GM13977 (cell line): ENCODE results near the gene TRAF6.
"Not testable (repeated sequence)": the region's sequence is repeated elsewhere in the genome, so short reads cannot be mapped to it uniquely, and the experiment has no call there.

Experiments used
- DNase-seq: peaks from one replicate; pipeline ENCODE4 v3.0.0; 2012; ENCODE audit warnings: low spot score
- CTCF ChIP-seq: IDR thresholded peaks from 2 replicates; pipeline ENCODE4 v1.5.1; 2012; ENCODE audit warnings: mild to moderate bottlenecking, control low read depth; ENCODE audit not compliant: insufficient read depth; ENCODE audit errors: extremely low read depth, missing control alignments
- in situ Hi-C: fragments of 300-500 bp; cut with MboI; formaldehyde crosslinking; loops from one replicate; pipeline ENCODE4 v1.12.0; 2022; ENCODE audit warnings: low sequenced_read_pairs, low pct_unique_long_range_greater_than_20kb, mixed read lengths, inconsistent platforms; ENCODE audit not compliant: unreplicated experiment

Gene TRAF6

GRCh38 chr11:36534276-36534840 is 24.3 kb upstream of the TRAF6 start:
- in situ Hi-C loops: no loop called here
- TF ChIP-seq CTCF: no peak
- DNase-seq: no peak

GRCh38 chr11:36532941-36533601 is 23.0 kb upstream of the TRAF6 start:
- no peak for TF ChIP-seq CTCF
- in situ Hi-C loops: no loop called here
- no peak for DNase-seq

- in situ Hi-C loops: no loop called here
- no peak for TF ChIP-seq CTCF
- no peak for DNase-seq
These were observed 20.8 kb upstream of the TRAF6 start for GRCh38 chr11:36530840-36531239.

GRCh38 chr11:36513965-36514364 is 3.9 kb upstream of the TRAF6 start:
- no peak for TF ChIP-seq CTCF
- DNase-seq: no peak
- in situ Hi-C loops: no loop called here

GRCh38 chr11:36512016-36512415 is 1.9 kb upstream of the TRAF6 start:
- in situ Hi-C loops: no loop called here
- no peak for DNase-seq
- no peak for TF ChIP-seq CTCF

- in situ Hi-C loops, DNase-seq: not testable (repeated sequence)
These were observed 990 bp upstream of the TRAF6 start for GRCh38 chr11:36511062-36511461.

- DNase-seq: no peak
- in situ Hi-C loops: no loop called here
These were observed 496 bp upstream of the TRAF6 start for GRCh38 chr11:36510594-36510942.

More at GRCh38 chr11:36510594-36510942, 496 bp upstream of the TRAF6 start:
- TF ChIP-seq CTCF: no peak
